Putamen (tissue), 1 donor: ENCODE results near the gene PSMB7.

Experiments
- DNase-seq: peaks from one replicate; pipeline ENCODE4 v3.0.0-alpha.2; 2016; ENCODE audit warnings: low spot score

PSMB7 gene

GRCh38 chr9:124325816-124326215, 89.4 kb downstream of the PSMB7 start:
- DNase-seq = no peak

DNA sequence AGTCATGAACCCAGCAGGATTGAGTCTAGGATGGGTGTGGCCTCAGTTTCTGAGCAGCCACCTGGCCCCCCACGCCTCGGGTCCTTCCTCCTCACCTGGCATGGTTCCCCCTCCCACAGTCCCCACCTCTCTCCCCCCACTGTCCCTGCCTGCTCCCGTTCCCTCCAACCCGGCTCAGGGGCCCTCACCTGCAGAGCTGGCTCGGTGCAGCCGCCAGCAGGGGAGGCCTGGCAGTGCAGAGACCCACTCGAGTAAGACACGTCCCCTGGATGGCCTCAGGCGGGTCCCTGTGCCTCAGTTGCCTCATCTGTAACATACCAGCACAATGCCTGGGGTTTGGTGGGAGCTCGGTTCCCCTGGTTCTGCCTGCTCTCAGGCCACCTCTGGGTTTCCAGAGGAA, 91.3 kb downstream of the PSMB7 start:
- no peak for DNase-seq

DNA sequence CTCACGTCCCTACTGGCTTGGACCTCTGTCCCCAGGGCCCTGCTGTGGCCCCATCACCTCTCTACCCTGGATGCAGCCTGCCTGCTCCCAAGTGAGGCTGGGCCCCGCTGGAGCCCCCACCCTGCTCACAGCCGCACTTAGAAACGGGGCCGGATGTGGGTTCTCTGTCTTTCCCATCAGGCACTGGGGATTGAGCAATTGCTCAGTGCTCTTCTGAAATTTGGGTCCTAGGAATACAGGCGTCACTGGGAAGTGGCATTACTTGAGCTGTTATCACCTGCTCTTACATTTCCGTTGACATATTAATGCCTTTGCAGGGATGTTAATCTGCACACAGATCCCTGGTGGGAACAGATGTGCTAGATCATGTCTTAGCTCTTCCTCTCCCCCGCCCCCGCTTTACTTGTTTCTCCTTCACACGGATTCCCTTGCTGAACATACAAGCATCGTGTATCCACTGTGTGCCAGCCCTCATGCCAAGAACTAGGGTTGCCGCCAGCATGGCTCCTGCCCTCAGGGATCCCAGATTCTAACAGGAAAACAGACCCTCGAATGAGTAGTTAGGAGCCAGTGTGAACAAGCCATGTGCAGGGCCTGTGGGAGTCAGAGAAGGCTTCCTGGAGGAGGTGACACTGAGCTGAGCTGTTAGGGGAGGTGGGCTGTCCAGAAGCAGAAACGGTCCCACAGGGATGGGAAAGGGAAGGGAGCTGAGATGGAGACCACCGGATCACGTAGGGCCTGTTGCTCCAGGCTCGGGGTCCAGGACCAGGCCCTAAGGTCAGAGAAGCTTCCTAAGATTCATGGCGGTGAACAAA, 92.4 kb downstream of the PSMB7 start:
- no peak for DNase-seq

- no peak for DNase-seq
Observed at GRCh38 chr9:124321935-124322334, 93.3 kb downstream of the PSMB7 start.

DNA sequence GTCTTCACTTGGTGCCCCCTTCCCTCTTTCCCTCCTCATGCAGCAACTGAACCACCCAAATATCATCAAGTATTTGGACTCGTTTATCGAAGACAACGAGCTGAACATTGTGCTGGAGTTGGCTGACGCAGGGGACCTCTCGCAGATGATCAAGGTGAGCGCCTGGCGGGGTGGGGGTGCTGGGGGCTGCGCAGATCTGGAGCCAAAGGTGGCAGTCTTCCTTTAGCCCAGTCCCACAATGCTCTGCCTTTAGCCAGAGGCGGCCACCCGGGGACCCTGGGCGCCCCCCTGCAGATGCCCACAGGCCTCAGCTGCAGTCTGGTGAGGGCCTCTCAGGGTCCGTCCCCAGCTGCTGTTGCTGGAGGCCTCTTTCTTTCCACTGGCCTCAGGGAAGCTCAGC, 93.8 kb downstream of the PSMB7 start:
- no peak for DNase-seq

GRCh38 chr9:124320062-124320973, 94.9 kb downstream of the PSMB7 start:
- no peak for DNase-seq

GRCh38 chr9:124315882-124316281, 99.4 kb downstream of the PSMB7 start:
- DNase-seq = no peak

- no peak for DNase-seq
Observed at GRCh38 chr9:124313940-124314339, 101.3 kb downstream of the PSMB7 start.

- DNase-seq = peak; percentile 43
Observed at GRCh38 chr9:124312290-124313265, 102.7 kb downstream of the PSMB7 start.

DNA sequence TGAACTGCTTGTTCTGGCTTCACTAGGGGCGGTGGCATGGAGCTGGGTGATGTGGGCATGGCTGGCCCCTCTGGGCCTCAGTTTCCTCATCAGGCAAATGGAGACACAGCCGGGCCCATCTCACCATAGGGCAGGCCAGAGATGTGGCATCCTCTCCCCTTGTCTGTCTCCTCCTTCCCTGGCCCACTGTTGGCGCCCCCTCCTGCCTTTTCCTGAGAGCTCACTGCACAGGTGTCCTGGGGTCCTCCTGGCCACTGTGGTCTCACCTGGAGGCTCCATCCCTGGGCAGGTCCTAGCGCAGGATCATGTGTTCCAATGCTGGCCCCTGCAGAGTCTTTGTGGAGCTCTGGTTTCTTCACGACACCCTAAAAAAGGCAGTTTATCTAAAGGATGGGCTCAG, 104.0 kb downstream of the PSMB7 start:
- no peak for DNase-seq

DNA sequence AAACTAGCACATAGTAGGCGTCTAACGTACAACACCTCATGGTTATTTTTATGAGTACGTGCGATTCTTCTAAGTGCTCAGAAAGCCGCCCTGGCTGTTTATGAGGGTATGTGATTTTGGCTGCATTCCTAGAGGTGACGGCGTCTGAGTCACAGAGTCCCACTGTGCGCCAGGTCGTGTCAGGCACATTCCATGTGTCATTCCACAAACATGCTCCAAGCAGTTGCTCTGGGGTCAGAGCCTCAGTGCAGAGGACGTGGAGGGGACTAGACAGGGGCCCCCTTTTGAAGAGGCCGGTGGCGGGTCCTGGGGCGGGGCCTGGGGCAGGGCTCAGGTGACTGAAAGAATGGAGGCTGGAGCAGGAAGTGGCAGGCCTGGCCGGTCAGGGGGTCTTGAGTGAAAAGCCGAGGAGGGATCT, 105.6 kb downstream of the PSMB7 start:
- no peak for DNase-seq

DNA sequence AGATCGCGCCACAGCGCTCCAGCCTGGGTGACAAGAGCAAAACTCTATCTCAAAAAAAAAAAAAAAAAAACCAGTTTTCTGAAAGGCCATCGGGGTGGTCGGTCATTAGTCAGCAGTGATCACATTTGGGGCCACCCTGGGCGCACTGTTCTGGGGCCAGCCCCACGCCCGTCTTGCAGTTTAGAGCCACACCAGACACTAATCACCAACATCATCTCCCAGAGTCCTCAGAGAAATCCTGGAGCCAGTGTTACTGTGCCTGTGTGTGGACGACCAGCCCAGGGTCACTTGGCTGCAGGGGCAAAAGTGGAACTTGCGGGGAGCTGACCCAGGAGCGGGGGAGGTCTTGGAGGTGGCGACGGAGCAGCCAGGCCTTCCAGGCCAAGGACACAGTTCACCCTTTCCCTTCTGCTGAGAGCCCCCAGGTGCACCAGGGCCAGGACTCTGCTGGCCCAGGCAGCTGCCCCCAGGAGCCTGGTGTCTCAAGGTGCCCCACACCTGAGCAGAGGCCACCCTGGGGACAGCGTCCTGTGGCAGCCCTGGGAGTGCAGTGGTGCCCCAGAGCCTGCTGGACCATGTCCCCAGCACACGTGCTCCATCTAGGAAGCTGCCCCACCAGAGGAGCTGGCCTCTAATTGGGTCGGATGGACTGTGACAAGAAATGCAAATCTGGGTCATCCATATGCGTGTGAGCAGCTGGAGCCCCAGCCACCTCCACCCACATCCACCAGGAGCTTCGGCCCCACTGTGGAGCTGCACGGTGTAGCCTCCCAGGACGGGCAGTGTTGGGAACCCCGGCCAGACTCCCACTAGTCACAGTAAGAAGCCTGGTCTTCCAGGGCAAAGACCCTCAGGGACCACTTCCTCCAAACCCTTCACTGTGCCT, 106.4 kb downstream of the PSMB7 start:
- DNase-seq = no peak

DNA sequence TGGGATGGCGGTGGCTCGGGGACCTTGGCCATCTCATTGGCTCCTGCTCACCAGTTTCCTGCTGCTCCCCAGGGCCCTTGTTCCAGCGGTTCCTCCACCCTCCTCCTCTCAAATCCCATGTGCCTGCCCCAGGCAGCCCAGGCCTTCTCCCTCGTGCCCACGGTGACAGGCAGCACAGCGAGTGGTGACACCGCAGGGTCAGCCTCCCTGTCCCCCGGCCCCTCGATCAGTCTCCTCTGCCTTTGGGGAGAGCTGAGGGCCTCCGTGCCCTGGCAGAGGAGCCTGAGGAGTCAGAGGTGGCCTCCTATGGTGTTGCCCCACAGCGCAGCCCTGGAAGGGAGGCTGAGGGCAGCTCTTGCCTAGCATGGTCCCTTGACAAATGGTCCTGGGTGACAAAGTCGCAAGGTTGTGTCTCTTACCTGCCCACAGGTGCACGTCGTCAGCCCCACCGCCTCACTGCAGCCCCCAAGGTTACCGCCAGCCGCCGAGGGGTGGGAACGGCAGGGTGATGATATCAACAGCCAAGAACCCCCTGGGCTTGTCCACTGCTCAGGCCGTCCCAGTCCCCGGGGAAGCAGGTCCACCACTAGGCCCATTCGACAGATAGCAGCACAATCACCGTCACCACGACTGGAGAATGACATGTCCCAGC, 107.7 kb downstream of the PSMB7 start:
- DNase-seq = no peak

GRCh38 chr9:124306098-124306735, 109.0 kb downstream of the PSMB7 start:
- DNase-seq = no peak

GRCh38 chr9:124304285-124304684, 111.0 kb downstream of the PSMB7 start:
- no peak for DNase-seq

DNA sequence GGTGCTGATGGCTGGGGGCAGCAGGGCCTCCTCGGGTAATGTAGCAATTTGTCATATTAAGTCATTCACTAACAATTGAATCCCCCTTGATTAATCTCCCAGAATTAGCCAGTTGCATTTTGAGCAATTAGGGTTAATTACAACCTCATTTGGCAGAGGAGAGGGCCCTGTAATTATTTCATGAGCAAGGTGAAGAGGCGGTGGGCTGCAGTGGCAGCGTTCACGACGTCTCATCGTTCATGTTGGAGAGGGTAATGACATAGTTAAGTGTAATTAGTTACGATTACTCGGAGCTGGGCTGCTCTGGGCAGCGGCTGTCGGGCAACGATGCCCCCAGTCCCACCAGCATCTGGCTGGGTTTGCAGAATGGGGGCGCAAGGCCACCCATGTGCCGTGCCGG, 111.5 kb downstream of the PSMB7 start:
- DNase-seq = no peak
